ENCODE results near the gene PPP4R1. TPM values are rescaled to one million over a fixed set of nuclear protein-coding genes. Genes with fewer than 3 reads are reported as not detected.

The PPP4R1 gene
- polyA plus RNA-seq, 1 of the 3 experiments (the other 2 are of a cell fraction), result 53.4 TPM

- TF ChIP-seq, protein P1, sequence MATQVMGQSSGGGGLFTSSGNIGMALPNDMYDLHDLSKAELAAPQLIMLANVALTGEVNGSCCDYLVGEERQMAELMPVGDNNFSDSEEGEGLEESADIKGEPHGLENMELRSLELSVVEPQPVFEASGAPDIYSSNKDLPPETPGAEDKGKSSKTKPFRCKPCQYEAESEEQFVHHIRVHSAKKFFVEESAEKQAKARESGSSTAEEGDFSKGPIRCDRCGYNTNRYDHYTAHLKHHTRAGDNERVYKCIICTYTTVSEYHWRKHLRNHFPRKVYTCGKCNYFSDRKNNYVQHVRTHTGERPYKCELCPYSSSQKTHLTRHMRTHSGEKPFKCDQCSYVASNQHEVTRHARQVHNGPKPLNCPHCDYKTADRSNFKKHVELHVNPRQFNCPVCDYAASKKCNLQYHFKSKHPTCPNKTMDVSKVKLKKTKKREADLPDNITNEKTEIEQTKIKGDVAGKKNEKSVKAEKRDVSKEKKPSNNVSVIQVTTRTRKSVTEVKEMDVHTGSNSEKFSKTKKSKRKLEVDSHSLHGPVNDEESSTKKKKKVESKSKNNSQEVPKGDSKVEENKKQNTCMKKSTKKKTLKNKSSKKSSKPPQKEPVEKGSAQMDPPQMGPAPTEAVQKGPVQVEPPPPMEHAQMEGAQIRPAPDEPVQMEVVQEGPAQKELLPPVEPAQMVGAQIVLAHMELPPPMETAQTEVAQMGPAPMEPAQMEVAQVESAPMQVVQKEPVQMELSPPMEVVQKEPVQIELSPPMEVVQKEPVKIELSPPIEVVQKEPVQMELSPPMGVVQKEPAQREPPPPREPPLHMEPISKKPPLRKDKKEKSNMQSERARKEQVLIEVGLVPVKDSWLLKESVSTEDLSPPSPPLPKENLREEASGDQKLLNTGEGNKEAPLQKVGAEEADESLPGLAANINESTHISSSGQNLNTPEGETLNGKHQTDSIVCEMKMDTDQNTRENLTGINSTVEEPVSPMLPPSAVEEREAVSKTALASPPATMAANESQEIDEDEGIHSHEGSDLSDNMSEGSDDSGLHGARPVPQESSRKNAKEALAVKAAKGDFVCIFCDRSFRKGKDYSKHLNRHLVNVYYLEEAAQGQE (IDR thresholded peaks at IDR 0.05; ENCODE audit: low read depth, low read length), result no peak
- TF ChIP-seq, protein P2, sequence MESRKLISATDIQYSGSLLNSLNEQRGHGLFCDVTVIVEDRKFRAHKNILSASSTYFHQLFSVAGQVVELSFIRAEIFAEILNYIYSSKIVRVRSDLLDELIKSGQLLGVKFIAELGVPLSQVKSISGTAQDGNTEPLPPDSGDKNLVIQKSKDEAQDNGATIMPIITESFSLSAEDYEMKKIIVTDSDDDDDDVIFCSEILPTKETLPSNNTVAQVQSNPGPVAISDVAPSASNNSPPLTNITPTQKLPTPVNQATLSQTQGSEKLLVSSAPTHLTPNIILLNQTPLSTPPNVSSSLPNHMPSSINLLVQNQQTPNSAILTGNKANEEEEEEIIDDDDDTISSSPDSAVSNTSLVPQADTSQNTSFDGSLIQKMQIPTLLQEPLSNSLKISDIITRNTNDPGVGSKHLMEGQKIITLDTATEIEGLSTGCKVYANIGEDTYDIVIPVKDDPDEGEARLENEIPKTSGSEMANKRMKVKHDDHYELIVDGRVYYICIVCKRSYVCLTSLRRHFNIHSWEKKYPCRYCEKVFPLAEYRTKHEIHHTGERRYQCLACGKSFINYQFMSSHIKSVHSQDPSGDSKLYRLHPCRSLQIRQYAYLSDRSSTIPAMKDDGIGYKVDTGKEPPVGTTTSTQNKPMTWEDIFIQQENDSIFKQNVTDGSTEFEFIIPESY (IDR thresholded peaks at IDR 0.05; ENCODE audit: borderline replicate concordance, low read depth), result no peak
- TF ChIP-seq FOXJ3 (CRISPR knock-in tag; IDR thresholded peaks at IDR 0.05) (no peak), FOSL2 (IDR thresholded peaks at IDR 0.05; ENCODE audit: borderline replicate concordance, low read depth) (no peak), YY1 (IDR thresholded peaks at IDR 0.05; ENCODE audit: low read depth) (no peak), RCOR1 (IDR thresholded peaks at IDR 0.05; ENCODE audit: low read length) (no peak)
These were observed 52.6 kb downstream of the PPP4R1 start (continued) for GRCh38 chr18:9561759-9562158.

DNA sequence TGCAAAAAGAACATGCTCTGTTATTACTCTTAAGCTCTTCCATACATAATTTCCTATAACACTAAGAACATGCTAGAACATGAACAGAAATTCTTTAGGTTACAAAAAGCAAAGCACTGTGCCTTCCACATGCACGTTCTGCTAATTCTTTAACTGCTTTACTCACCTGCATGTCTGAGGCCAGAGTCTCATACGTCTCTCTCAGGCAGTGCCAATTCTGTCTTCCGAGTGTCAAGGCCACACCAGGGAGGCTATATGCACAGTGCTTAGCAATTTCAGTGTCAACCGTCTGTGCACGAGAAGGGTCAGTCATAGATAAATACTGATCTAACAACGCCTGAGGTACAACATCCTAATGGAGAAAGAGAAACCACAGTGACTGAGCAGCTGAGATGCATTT, 55.1 kb downstream of the PPP4R1 start:
- Histone ChIP-seq H3K9me3 (no peaks in the 10 kb centered on the region), H3K36me3 (replicated peaks in 1 of 2; ENCODE audit: control insufficient read depth in 1 of 2, insufficient read depth in 2 of 2, low read length in 1 of 2) (peaks cover 67 to 92% of the 10 kb centered on the region in 2 experiments), H3K27me3 (ENCODE audit: insufficient read depth) (no peaks in the 10 kb centered on the region), H3F3A (replicated peaks; ENCODE audit: insufficient read depth) (peaks cover under 1% of the 10 kb centered on the region), H3K9ac (no peak overlapping the region), H2AFZ (ENCODE audit: low read depth) (no peak overlapping the region), H4K20me1 (ENCODE audit: insufficient read depth) (no peaks in the 10 kb centered on the region), H3K79me2 (ENCODE audit: insufficient read depth) (peaks cover 7% of the 10 kb centered on the region; the same call in 1 of the 2 replicates), H3K4me3 (ENCODE audit: low read depth in 2 of 2, low read length in 1 of 2) (no peak overlapping the region), H3K4me2 (no peak overlapping the region), H3K4me1 (ENCODE audit: control insufficient read depth in 1 of 2, insufficient read depth in 2 of 2, low read depth in 1 of 2, low read length in 1 of 2) (no peaks in the 10 kb centered on the region), H3K27ac (ENCODE audit: low read depth in 2 of 2, low read length in 1 of 2) (no peak overlapping the region), H3K9me2 (no peaks in the 10 kb centered on the region)
- WGBS (ENCODE audit: low lambda C conversion rate), result 98% methylated on average over 6 of the region's 6 CpGs
- TF ChIP-seq, protein P1 (IDR thresholded peaks at IDR 0.05; ENCODE audit: low read depth, low read length), result no peak
- TF ChIP-seq NRF1 (IDR thresholded peaks at IDR 0.05; ENCODE audit: low read depth, low read length) (no peak), RFX5 (IDR thresholded peaks at IDR 0.05; ENCODE audit: low read length) (no peak), SIN3A (IDR thresholded peaks at IDR 0.05; ENCODE audit: borderline replicate concordance, low read depth, low read length) (no peak)
- no peak for DNase-seq
- POLR2A ChIA-PET, result no interaction called here
- CTCF ChIA-PET, result no interaction called here
